SKM-1 (cell line): ENCODE results near the gene NOXRED1.

Experiments
- DNase-seq: peaks from one replicate; lab custom pipeline; 2025; ENCODE audit not compliant: unreplicated experiment; lab: John Stamatoyannopoulos, UW

NOXRED1 gene

GRCh38 chr14:77344377-77344996, 78.8 kb downstream of the NOXRED1 start:
- no peak for DNase-seq
